ENCODE measurements around the gene ACKR4. TPM values are rescaled to one million over a fixed set of nuclear protein-coding genes. Genes with fewer than 3 reads are reported as not detected.

ACKR4 gene
- total and polyA plus RNA-seq, 12 donors, result 0.36 to 2.4 (median 1.5) TPM

- Histone ChIP-seq H3K4me1 (replicated peaks in 1 of 2) (no peaks in the 10 kb centered on the region), H3K27me3 (no peaks in the 10 kb centered on the region), H3K36me3 (replicated peaks in 1 of 2) (no peaks in the 10 kb centered on the region), H3K9me3 (replicated peaks in 1 of 3) (no peaks in the 10 kb centered on the region), H3K27ac (no peak overlapping the region), H3K4me3 (no peak overlapping the region)
- TF ChIP-seq CTCF (IDR thresholded peaks at IDR 0.05) (no peak), POLR2A (IDR thresholded peaks at IDR 0.05) (no peak)
- no peak for DNase-seq
- 73 to 80% (median 74%) methylated on average over 2 of the region's 2 CpGs for WGBS, 4 donors
- intact Hi-C loops (cut with DNase I), result no loop called here
Measured at GRCh38 chr3:132568422-132568821, 28.6 kb upstream of the ACKR4 start.

- DNase-seq, result no peak
- TF ChIP-seq POLR2A (IDR thresholded peaks at IDR 0.05) (no peak), CTCF (IDR thresholded peaks at IDR 0.05) (no peak)
- Histone ChIP-seq H3K4me3 (no peak overlapping the region), H3K36me3 (replicated peaks in 1 of 2) (no peaks in the 10 kb centered on the region), H3K4me1 (replicated peaks in 1 of 2) (no peaks in the 10 kb centered on the region), H3K27me3 (no peaks in the 10 kb centered on the region), H3K27ac (no peak overlapping the region), H3K9me3 (replicated peaks in 1 of 3) (no peaks in the 10 kb centered on the region)
- intact Hi-C loops (cut with DNase I), result no loop called here
- WGBS, 4 donors, result 60 to 68% (median 63%) methylated on average over 2 of the region's 2 CpGs
Measured at GRCh38 chr3:132569153-132569552, 27.9 kb upstream of the ACKR4 start.

- intact Hi-C loops (cut with DNase I), result no loop called here
- H3K36me3 ChIP-seq (replicated peaks in 1 of 2), result no peaks in the 10 kb centered on the region
- 78 to 96% (median 92%) methylated on average over 1 of the region's 1 CpG for WGBS, 4 donors
- no peak for DNase-seq
- H3K27ac ChIP-seq, result no peak overlapping the region
- TF ChIP-seq CTCF (IDR thresholded peaks at IDR 0.05) (no peak), POLR2A (IDR thresholded peaks at IDR 0.05) (no peak)
- H3K9me3 ChIP-seq (replicated peaks in 1 of 3), result no peaks in the 10 kb centered on the region
- no peaks in the 10 kb centered on the region for H3K4me1 ChIP-seq (replicated peaks in 1 of 2)
- H3K27me3 ChIP-seq, result no peaks in the 10 kb centered on the region
- no peak overlapping the region for H3K4me3 ChIP-seq
Measured at GRCh38 chr3:132569580-132569979, 27.5 kb upstream of the ACKR4 start.

DNA sequence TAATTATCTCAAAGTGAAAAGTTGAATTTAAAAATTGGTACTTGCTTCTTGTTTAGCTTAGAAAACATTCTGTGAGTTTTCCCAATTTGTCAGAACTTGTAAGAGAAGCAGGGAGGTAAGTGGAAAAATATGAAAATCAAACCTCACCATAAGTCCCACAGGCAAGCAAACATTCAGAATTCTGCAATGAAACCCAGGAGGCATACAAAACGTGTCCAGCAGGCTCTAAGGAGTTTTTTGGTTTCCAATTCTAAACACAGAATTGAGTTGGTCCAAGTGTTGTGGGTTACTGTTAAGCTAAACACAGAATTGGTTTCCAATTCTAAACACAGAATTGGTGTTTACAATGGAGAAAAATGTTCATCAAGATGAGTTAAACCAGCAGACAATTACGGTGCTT, 27.1 kb upstream of the ACKR4 start:
- Histone ChIP-seq H3K27me3 (no peaks in the 10 kb centered on the region), H3K4me1 (replicated peaks in 1 of 2) (no peaks in the 10 kb centered on the region), H3K4me3 (no peak overlapping the region), H3K9me3 (replicated peaks in 1 of 3) (no peaks in the 10 kb centered on the region), H3K27ac (no peak overlapping the region), H3K36me3 (replicated peaks in 1 of 2) (peaks cover 0 to 3% of the 10 kb centered on the region in 2 donors)
- WGBS, 4 donors, result 88 to 94% (median 90%) methylated on average over 2 of the region's 2 CpGs
- DNase-seq, result no peak
- intact Hi-C loops (cut with DNase I), result no loop called here
- TF ChIP-seq CTCF (IDR thresholded peaks at IDR 0.05) (no peak), POLR2A (IDR thresholded peaks at IDR 0.05) (no peak)

Data from adrenal gland (tissue), 12 donors.